Liver (tissue), 2 donors: ENCODE results near the gene IMPDH2.

ENCODE experiments used
- FOXA1 ChIP-seq: IDR thresholded peaks from 2 replicates; pipeline ENCODE4 v1.6.1; 2016; ENCODE audit warnings: antibody characterized with exemption
- TF ChIP-seq, protein P1 (sequence below): fragments of 150-350 bp; IDR thresholded peaks from 2 replicates; pipeline ENCODE4 v1.5.1; 2017; ENCODE audit warnings: improper control_type of control experiment, low read depth, low read length; ENCODE audit not compliant: missing input control
- donor health status: healthy.

GRCh38 chr3:49007771-49008528 lies 21.2 kb downstream of the IMPDH2 start:
- no peak for TF ChIP-seq FOXA1
- TF ChIP-seq, protein P1, sequence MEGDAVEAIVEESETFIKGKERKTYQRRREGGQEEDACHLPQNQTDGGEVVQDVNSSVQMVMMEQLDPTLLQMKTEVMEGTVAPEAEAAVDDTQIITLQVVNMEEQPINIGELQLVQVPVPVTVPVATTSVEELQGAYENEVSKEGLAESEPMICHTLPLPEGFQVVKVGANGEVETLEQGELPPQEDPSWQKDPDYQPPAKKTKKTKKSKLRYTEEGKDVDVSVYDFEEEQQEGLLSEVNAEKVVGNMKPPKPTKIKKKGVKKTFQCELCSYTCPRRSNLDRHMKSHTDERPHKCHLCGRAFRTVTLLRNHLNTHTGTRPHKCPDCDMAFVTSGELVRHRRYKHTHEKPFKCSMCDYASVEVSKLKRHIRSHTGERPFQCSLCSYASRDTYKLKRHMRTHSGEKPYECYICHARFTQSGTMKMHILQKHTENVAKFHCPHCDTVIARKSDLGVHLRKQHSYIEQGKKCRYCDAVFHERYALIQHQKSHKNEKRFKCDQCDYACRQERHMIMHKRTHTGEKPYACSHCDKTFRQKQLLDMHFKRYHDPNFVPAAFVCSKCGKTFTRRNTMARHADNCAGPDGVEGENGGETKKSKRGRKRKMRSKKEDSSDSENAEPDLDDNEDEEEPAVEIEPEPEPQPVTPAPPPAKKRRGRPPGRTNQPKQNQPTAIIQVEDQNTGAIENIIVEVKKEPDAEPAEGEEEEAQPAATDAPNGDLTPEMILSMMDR = no peak
